Activated CD4-positive, alpha-beta T cell treated with anti-CD3 and anti-CD28 coated beads, Interleukin-2, Interleukin-4, amounts not matched to agents 100 ng/mL and 50 ng/mL, durations not matched to agents 16 hours and 8 hours (primary cell): ENCODE measurements around the gene OSBP2.
A peak's percentile ranks its signal among the peaks of the same experiment; 100 is the strongest.

Experiments used
- DNase-seq: peaks from one replicate; pipeline ENCODE4 v3.0.0-alpha.2; 2020; ENCODE audit warnings: low spot score

The OSBP2 gene

DNA sequence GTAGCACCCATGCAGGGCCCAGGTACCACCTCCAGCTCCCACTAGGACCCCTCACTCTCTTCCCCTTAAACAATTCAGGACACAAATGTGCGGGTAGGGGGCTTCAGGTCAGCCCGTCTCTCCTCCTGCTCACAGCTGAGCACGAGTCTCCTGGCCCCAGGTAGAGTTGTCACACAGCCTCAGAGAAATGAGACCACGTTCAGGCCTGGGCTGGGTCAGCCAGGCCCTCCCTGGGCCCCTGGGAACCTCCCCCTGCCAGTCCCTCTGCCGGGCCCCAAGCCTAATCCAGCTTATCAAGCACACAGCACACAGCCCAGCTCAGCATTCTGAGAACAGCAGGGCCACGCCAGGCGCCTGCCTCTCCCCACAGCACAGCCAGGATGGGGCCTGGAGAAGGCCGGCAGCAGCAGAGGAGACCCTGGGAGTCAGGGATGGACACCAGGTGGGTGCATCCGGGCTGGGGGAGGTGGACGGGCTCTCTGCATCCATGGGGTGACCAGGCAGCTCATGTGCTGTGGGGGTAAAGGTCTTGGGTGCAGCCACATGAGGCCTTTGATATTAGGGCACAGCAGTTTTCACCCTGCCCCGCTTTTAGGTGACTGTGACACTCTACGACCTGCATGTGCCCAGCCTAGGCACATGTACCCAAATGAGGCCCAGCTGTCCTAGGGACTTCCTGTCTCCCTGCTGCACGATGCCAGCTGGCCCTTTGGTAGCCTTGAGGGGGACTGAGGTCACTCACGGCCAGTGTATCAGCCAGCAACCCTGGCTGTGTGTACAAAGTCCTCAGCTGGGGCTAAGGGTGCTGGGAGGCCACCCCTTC, 186.9 kb downstream of the OSBP2 start:
- no peak for DNase-seq

DNA sequence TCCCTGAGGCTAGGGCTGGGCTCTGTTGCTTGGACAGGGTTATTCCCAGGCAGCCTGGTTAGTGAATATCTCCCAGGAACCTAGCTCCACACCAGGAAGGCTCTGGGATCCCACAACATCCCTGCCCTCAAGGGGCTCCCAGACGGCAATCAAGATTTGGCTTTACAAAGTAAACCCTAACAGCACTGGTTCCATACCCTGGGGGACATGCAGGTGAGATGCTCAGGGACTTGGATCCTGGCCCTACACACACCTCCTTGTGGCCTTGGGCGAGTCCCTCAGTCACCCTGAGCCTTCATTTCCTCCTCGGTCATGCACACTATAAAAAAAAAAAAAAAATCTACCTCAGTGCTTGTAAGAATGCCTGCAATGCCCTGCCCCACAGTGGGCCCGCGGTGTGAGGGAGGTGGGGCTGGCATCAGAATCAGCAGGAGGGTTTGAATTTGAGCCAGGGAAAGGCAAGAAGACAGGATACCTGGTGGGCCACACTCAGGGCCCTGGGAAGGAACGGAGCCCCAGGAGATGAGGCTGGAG, 187.6 kb downstream of the OSBP2 start:
- DNase-seq, result no peak

DNA sequence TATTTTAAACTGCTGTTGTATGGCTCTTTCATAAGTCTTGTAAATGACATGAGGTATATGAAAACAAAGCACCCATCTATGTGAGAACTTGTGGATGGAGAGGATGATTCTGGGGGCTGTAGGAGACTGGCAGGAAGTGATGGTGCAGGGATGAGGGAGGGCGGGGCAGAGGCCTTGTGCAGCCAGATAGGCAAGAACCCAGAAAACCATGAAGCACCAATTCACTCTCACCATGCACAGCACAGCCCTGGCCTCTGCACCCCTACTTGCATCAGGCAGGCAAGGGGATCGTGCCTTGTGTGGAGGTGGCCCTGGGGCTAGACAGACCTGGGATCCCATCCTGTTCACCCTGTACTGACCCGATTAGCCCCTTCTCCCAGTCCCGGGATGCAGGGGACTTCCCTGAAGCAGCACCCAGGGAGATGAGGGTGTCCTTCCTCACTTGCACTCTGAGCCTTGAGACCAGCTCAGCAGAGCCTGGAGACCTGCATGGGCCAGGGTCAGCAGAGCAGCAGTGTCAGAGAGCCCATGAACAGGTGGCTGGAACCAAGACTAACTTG, 188.4 kb downstream of the OSBP2 start:
- no peak for DNase-seq

DNA sequence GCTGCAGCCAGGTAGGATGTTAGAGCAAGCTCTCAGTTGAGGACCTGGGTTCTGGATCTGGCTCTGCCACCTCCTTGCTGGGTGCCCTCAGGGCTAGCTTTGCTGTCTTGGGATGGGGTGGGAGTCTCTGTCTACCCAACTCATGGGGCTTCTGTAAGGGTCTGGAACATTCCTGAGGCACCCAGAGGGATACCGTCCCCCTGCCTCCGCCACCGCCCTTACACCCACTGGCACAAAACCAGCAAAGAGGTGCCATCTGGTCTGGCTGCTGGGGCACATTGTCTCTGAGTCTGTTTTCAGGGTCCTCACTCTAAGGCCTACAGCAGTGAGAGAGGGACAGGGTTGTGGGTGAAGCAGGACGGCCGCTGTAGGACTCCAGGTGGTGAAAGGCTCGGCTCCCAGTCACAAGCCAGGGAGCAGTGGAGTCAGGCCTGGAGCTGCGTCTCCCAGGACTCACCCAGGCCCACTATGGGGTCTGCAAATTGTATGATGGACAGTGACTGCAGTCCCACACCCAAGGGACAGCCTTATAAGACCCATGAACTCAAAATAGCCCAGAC, 189.0 kb downstream of the OSBP2 start:
- no peak for DNase-seq

DNA sequence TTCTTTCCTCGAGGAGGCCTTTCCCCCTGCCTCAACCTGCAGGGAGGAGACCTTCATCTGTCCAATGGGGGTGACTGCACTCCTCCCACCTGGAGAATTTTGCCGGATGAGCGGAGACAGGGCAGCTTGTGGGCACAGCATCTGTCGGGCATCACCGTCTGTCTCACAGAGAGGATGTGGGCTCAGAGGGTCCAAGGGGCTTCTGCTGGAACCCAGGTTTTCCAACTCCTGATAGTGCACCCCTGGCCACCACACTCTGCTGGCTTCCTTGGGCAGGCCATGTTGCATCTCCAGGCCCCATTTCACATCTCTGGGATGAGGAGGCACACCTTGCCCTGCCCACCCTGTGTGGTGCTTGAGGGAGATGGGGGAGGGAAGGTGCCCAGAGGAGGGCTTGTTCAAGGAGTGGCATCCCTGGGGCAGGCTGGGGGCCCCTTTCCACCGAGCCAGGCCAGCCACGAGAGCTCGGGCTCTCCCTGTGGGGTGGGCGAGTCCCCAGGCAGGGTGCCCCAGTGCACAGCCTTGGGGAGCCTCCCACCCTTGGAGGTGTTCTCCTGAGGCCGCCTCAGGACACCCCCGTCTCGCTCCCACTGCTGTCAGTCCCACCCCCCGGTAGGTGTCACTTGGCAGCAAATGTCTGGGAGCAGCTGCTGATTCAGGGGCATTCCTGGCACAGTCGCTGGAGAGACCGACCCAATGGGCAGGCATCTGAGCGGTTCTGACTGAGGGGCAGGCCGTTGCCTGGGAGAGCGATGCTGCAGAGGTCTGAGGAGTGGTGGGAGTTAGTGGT, 189.7 kb downstream of the OSBP2 start:
- DNase-seq, result no peak

DNA sequence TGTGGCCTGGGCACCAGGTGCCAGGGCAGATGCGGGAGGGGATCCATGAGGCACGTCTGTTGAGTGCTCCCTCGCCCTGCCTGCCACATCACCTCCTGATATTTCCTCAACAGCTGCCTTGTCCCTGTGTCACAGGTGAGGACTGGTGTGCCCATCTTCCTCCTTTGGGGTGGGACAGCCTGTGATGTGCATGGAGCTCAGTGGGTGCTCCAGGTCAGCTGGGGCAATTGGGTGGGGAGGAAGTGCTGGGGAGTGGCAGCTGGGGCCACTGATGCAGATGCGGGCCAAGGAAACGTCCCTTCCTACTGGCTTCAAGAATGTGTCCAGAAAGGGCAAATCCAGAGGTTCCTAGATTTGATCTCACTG, 190.3 kb downstream of the OSBP2 start:
- DNase-seq, result no peak

DNA sequence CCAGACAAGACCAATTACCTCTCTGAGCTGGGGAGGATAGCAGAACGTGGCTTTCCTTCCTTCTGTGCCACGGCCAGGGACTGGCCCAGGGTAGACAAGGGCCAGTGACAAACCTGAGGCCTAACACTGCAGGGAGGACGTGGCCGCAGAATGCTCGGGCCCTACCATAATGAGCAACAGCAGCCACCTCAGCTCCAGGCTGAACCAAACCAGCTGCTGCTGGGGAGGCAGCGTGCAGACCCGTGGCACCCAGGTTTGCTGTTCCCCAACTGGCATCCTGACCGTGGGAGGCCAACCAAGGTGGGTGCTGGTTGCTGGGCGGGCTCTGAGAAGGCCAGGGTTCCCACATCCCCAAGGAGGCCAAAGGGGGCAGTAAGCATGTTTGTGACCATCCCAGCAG, 190.9 kb downstream of the OSBP2 start:
- no peak for DNase-seq

DNA sequence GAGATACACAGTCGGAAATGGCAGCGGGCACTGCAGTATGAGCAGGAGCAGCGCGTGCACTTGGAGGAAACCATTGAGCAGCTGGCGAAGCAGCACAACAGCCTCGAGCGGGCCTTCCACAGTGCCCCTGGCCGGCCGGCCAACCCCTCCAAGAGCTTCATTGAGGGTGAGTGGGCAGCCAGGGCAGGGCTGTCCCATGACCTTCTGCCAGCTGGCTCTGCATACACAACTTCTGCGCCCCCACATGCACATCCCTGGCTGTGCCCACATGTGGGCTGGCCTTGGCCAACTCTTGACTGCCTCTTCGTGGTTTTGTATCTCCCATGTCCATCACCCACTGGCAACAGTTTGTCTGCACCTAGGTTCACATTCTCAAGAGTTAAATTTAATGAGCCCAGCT, 192.8 kb downstream of the OSBP2 start:
- no peak for DNase-seq

DNA sequence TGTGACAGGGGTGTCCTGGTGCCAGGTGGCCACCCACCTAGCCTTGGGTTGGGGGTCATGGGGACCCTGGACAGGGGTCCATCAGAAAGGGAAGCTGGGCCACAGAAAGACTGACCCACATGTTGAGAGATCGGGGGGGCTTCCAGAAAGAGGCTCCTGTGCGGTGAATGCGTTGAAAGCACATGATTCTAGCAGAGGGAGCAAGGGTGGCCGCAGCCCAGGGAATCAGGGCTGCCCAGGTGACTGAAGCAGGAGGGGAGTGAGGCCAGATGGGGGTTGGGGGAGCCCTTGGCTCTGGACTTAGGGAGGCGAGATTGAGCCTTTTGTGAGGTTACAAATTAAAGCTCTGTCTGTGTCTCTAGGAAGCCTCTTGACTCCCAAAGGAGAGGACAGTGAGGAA, 193.2 kb downstream of the OSBP2 start:
- no peak for DNase-seq

DNA sequence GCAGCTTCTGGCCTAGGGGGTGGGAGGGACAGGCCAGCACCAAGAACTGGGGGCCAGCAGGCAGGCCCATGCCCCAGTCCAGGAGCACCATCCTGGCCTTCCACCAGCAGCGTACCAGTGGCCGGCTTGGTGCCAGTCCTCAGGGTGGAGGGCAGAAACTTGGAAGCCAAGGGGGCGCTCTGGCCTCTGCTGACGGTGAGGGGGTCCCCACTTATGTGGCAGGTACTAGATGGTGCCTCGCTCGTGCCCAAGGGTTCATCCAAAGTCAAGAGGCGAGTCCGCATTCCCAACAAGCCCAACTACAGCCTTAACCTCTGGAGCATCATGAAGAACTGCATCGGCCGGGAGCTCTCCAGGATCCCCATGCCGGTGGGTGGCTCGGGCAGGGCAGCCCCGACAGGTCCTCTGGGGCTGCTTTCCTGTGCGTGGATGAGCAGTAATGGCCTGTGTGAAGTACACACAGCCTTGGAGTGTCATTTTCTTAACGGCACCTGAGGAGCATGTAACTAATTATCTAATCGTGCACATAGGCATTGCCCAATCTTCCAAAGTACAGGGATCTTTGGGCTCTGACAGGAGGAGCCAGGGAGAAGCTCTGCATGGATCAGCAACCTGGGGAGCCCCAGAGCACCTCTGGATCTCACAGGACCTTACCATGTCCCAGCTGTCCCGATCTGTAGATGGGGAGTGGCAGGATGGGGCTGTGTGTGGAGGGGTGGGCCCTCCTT, 194.8 kb downstream of the OSBP2 start:
- DNase-seq, result no peak

DNA sequence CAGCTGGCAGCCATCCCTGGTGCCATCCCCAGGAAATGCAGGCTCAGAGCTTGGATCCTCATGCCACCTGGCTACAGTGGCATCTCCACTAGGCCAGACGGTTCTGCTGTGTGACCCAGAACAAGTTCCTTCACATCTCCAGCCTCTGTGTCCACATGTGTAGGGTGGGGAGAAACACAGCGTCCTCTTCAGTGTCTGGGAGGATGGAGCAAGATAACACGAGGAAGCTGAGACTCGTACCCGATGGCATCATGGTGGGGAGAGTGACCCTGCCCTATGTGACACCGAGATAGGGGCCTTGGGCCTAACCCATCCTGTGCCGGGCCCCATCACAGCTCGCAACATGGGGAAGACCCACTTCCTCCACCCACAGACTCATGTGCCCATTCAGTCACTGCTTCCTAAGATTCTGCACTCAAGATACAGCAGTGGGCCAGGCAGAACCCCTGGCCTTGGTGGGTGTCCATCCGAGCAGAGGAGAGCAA, 195.4 kb downstream of the OSBP2 start:
- no peak for DNase-seq

DNA sequence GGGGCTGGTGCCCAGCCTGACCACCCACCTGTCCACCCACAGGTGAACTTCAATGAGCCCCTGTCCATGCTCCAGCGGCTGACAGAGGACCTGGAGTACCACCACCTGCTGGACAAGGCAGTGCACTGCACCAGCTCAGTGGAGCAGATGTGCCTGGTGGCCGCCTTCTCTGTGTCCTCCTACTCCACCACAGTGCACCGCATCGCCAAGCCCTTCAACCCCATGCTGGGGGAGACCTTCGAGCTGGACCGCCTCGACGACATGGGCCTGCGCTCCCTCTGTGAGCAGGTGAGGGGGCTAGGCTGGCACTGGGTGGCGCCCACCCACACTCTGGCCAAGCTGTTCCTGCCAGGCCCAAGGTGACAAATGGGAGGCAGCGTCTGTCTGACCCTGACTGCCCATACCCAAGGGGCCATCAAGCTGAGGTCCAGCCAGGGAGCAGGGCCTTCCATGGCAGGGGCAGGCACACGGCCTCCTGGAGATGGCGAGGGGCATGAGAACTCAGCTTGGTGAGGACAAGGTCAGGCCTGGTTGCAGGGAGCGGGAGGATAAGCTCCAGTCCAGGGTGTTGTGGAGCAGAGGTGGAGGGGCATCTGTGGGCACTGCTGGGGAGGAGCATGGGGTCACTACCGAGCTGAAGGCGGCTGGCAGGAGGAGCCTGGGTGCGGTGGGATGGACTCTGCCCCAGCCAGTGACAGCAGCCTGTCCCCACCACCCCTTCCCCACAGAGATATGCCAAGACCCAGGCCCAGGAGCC, 196.2 kb downstream of the OSBP2 start:
- DNase-seq, result peak; percentile 17

DNA sequence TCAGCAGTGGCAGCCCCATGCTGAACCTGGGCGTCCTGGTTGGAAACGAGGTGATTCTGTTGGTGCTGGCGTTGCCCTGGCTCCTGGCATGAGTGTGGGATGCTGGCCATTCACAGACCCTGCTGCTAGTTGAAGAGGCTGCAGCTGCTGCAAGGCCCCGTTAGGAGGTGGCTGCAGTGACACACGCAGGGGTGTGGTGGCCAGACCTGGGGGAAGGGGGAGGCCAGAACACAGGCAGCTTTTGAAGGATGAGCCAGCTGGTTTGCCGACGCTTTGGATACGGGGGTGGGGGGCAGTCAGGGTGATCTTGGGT, 196.7 kb downstream of the OSBP2 start:
- no peak for DNase-seq

DNA sequence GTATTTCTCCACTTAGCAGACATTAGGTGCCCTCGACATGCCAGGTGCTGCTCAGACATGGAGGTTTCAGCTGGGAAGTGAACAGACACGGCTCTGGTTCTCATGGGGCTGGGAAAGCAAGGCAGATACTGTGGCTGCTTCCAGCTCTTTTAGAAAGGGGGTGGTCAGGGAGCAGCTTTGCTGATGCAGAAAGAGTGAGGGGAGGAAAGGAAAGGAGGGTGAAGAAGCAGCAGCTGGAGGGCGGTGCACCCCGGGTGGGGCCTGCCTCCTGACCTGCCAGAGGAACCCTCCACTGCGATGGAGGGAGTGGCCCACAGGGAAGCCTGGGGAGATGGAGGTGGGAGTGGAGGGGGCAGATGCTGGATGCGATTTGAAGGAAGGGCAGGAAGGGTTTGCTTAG, 197.1 kb downstream of the OSBP2 start:
- DNase-seq, result no peak

DNA sequence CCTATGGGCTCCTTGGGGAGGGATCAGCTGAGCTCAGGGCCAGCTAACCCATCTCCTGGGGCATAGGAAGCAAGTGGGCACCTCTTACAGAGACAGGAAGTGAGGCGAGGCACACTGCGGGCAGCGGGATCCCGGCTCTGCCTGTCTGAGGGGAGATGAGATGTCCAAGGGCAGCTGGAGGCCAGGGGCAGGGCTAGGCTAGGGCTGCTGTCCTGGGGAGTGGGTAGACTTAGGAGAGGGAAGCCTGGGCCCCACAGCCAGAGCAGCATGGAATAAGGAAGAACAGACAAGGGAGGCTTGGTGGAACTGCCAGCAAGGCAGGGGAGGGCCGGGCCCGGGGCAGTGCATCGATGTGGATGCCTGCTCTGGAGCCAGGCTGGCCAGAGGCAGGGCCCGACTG, 197.6 kb downstream of the OSBP2 start:
- no peak for DNase-seq

DNA sequence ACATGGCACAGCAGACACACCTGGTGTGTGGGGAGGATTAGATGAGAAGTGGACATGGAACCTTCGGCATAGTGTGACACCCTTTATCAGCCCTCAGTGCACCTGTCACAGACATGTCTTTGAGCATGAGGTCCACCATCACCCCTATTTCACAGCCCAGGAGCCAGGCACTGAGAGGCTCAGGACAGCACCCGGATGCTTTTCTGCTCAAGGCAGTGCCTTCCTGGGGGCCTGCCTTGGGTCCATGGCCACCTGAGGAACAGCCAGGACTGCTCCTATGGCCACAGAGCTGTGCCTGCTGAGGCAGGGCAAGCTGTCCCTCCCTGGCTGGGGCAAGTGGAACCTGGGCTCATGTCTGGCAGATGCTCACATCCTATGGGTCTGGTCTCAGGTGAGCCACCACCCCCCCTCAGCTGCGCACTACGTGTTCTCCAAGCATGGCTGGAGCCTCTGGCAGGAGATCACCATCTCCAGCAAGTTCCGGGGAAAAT, 198.1 kb downstream of the OSBP2 start:
- DNase-seq, result no peak

DNA sequence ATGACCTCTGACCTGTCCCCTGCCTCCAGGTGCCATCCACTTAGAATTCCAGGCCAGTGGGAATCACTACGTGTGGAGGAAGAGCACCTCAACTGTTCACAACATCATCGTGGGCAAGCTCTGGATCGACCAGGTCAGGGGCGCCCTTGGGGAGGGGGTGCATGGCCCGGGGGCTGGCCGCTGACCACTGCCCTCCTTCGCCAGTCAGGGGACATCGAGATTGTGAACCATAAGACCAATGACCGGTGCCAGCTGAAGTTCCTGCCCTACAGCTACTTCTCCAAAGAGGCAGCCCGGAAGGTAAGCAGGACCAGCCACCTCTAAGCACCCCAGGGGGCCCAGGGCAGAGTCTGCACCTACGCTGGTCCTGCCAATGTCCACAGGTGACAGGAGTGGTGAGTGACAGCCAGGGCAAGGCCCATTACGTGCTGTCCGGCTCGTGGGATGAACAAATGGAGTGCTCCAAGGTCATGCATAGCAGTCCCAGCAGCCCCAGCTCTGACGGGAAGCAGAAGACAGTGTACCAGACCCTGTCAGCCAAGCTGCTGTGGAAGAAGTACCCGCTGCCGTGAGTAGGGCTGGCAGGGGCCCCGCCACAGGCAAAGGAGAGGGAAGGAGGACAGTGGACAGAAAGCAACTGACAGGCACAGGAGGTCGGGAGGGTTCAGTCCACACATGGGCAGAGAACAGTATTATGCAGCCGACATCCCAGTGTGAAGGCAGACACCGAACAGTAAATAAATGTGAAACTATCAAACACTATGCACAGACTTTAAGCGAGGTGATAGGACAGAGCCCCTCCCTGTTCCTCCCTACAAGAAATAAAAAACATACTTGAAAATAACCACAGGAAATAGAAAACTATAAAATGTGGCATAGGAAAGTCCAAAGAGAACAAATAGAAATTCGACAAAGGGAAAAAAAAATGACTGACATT, 199.0 kb downstream of the OSBP2 start:
- no peak for DNase-seq

DNA sequence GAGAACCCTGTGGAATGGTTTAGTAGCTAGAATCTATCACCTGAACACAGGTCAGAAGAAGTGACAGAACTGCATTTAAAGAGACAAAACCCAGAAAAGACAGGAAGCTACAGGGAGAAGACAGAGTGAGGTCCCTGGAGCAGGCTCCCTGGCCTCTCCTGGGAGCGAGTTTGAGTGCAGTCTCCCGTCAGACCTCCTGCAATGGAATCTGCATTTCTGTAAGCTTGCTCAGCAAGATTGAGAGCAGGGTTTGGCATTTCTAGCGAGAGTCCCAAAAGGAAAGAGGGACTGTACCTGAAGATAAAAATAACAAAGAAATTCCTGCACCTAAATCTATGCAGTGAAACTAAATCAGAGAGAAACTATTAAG, 199.7 kb downstream of the OSBP2 start:
- DNase-seq, result no peak

DNA sequence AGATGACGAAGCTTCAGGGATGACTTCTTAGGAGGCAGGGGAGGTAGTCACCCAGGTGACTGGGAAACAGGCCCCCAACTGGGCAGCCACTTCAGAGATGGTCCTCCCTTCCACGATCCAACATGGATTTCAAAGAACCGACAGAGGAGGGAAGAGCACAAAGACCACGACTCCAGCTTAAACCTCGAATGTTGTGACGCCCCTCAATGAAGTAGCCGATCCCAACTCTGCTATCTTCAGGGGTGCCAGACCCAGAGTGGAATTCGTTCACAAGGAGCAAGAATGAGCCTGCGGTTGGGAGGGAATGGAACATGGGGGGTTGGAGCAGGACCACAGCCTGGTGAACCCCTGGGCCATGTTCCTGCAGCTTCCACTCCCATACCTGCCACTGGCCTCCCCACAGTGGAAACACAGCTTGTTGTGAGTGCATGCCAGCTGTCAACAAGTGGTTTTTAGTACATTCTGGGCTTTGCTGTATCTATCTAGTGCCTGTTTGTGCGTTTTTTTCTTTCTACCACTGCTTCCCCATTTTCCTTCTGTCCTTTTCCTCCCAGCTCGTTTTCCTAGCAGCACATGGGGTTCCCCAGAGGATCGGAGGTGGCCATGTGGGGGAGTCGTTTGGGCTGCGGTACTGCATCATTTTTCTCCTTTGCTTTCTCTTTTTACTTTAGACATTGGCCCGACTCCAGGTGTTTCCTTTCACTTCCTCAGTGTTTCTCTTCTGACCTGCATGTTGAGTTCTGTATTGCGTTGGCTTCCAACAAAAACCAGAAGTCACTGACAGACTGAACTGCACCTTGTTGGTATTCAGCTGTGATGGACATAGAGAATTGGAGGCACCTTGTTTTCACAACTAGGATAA, 208.1 kb downstream of the OSBP2 start:
- no peak for DNase-seq
